ENCODE data around the gene NLGN3. TPM values are rescaled to one million over a fixed set of nuclear protein-coding genes. Genes with fewer than 3 reads are reported as not detected.

Gene NLGN3
- total RNA-seq, 6 donors from 2014 or later = 0.20 to 1.0 (median 0.61) TPM; not detected in 1

- Histone ChIP-seq H3K9me3 (no peaks in the 10 kb centered on the region), H3K27me3 (peaks cover 0 to 4% (median 0%) of the 10 kb centered on the region in 4 donors), H3K4me3 (no peak overlapping the region), H3K27ac (no peak overlapping the region), H3K4me1 (peaks cover 0 to 16% (median 2%) of the 10 kb centered on the region in 4 donors), H3K36me3 (no peaks in the 10 kb centered on the region)
- no peak for DNase-seq
- 80 to 84% methylated on average over 4 to 28 of the region's 28 CpGs for WGBS, 2 donors
- no peak for ATAC-seq (ENCODE audit: low FRiP score in 2 of 2)
- no peak for TF ChIP-seq EP300 (IDR thresholded peaks at IDR 0.05)
- TF ChIP-seq POLR2AphosphoS5 (IDR thresholded peaks at IDR 0.05) = no peak
- TF ChIP-seq POLR2A (IDR thresholded peaks at IDR 0.05) = no peak
- TF ChIP-seq CTCF (IDR thresholded peaks at IDR 0.05) = no peak
Observed at GRCh38 chrX:71147496-71148277, 3.0 kb downstream of the NLGN3 start.

- Histone ChIP-seq H3K27ac (no peak overlapping the region), H3K27me3 (peaks cover 0 to 4% (median 0%) of the 10 kb centered on the region in 4 donors), H3K36me3 (no peaks in the 10 kb centered on the region), H3K4me3 (no peak overlapping the region), H3K4me1 (peaks cover 0 to 16% (median 2%) of the 10 kb centered on the region in 4 donors), H3K9me3 (no peaks in the 10 kb centered on the region)
- ATAC-seq (ENCODE audit: low FRiP score in 2 of 2) (no peak), DNase-seq (no peak)
- 82% methylated on average over 8 of the region's 8 CpGs; no CpG with 5 or more reads in 1 of the 2 donors for WGBS, 2 donors
- TF ChIP-seq EP300 (IDR thresholded peaks at IDR 0.05) (no peak), POLR2A (IDR thresholded peaks at IDR 0.05) (no peak), CTCF (IDR thresholded peaks at IDR 0.05) (no peak), POLR2AphosphoS5 (IDR thresholded peaks at IDR 0.05) (no peak)
Observed at GRCh38 chrX:71148278-71148663, 3.6 kb downstream of the NLGN3 start.

- ATAC-seq (ENCODE audit: low FRiP score in 2 of 2) (no peak), DNase-seq (no peak)
- H3K27ac ChIP-seq = no peak overlapping the region
- WGBS, 2 donors = 78% methylated on average over 7 of the region's 7 CpGs; no CpG with 5 or more reads in 1 of the 2 donors
- H3K27me3 ChIP-seq = no peaks in the 10 kb centered on the region
- no peaks in the 10 kb centered on the region for H3K36me3 ChIP-seq
- H3K4me1 ChIP-seq = no peaks in the 10 kb centered on the region
- no peaks in the 10 kb centered on the region for H3K9me3 ChIP-seq
- no peak for TF ChIP-seq EP300 (IDR thresholded peaks at IDR 0.05)
- TF ChIP-seq POLR2AphosphoS5 (IDR thresholded peaks at IDR 0.05) = no peak
- no peak for TF ChIP-seq POLR2A (IDR thresholded peaks at IDR 0.05)
- no peak for TF ChIP-seq CTCF (IDR thresholded peaks at IDR 0.05)
- no peak overlapping the region for H3K4me3 ChIP-seq
Observed at GRCh38 chrX:71151366-71151765, 6.7 kb downstream of the NLGN3 start.

- ATAC-seq (ENCODE audit: low FRiP score in 2 of 2) (no peak), DNase-seq (no peak)
- no peaks in the 10 kb centered on the region for H3K36me3 ChIP-seq
- WGBS, 2 donors = 92 to 100% methylated on average over 1 to 6 of the region's 7 CpGs
- TF ChIP-seq EP300 (IDR thresholded peaks at IDR 0.05) (no peak), POLR2A (IDR thresholded peaks at IDR 0.05) (no peak), POLR2AphosphoS5 (IDR thresholded peaks at IDR 0.05) (no peak), CTCF (IDR thresholded peaks at IDR 0.05) (no peak)
- no peak overlapping the region for H3K4me3 ChIP-seq
- no peaks in the 10 kb centered on the region for H3K9me3 ChIP-seq
- no peaks in the 10 kb centered on the region for H3K27me3 ChIP-seq
- no peak overlapping the region for H3K27ac ChIP-seq
- no peaks in the 10 kb centered on the region for H3K4me1 ChIP-seq
Observed at GRCh38 chrX:71154196-71154595, 9.6 kb downstream of the NLGN3 start.

- 43 to 60% methylated on average over 1 to 3 of the region's 3 CpGs for WGBS, 2 donors
- Histone ChIP-seq H3K36me3 (no peaks in the 10 kb centered on the region), H3K27me3 (no peaks in the 10 kb centered on the region), H3K27ac (no peak overlapping the region), H3K4me1 (no peaks in the 10 kb centered on the region), H3K9me3 (no peaks in the 10 kb centered on the region), H3K4me3 (no peak overlapping the region)
- TF ChIP-seq POLR2A (IDR thresholded peaks at IDR 0.05) (no peak), EP300 (IDR thresholded peaks at IDR 0.05) (no peak)
- no peak for DNase-seq
- no peak for ATAC-seq (ENCODE audit: low FRiP score in 2 of 2)
Observed at GRCh38 chrX:71154641-71155040, 10.0 kb downstream of the NLGN3 start.
